Activated naive CD4-positive, alpha-beta T cell treated with anti-CD3 and anti-CD28 coated beads, Interleukin-2, amount 10 ng/mL, durations not matched to agents 7 days and 5 days (primary cell): ENCODE results near the gene MAEA.

ENCODE experiments used
- CTCF ChIA-PET: fragments of 350-600 bp; sonication (Branson Sonifier 250); formaldehyde crosslinking; loops from one replicate; lab custom pipeline; 2021; ENCODE audit warnings: antibody characterized with exemption; lab: Charles Lee
- DNase-seq: peaks from one replicate; pipeline ENCODE4 v3.0.0-alpha.2; 2020
- H3K27ac Mint-ChIP-seq: one replicate; pipeline ENCODE4 v1.8.0; 2021; ENCODE audit warnings: mild to moderate bottlenecking, moderate library complexity, mixed read lengths
- H3K27me3 Mint-ChIP-seq: one replicate; pipeline ENCODE4 v1.8.0; 2021; ENCODE audit warnings: mild to moderate bottlenecking, mixed read lengths
- H3K36me3 Mint-ChIP-seq: one replicate; pipeline ENCODE4 v1.8.0; 2021; ENCODE audit warnings: mixed read lengths
- H3K4me1 Mint-ChIP-seq: one replicate; pipeline ENCODE4 v1.8.0; 2021; ENCODE audit warnings: mixed read lengths
- H3K4me3 Mint-ChIP-seq: one replicate; pipeline ENCODE4 v1.8.0; 2021; ENCODE audit warnings: mild to moderate bottlenecking, moderate library complexity, mixed read lengths
- H3K9me3 Mint-ChIP-seq: one replicate; pipeline ENCODE4 v1.8.0; 2021; ENCODE audit warnings: mixed read lengths

The MAEA gene

GRCh38 chr4:1380368-1381151, 90.9 kb downstream of the MAEA start:
- no peak for DNase-seq
- H3K4me3 Mint-ChIP-seq = no peak overlapping the region
- H3K36me3 Mint-ChIP-seq = no peaks in the 10 kb centered on the region
- no peaks in the 10 kb centered on the region for H3K4me1 Mint-ChIP-seq
- H3K27me3 Mint-ChIP-seq = no peaks in the 10 kb centered on the region
- H3K27ac Mint-ChIP-seq = no peak overlapping the region
- no peaks in the 10 kb centered on the region for H3K9me3 Mint-ChIP-seq
- CTCF ChIA-PET = no interaction called here

DNA sequence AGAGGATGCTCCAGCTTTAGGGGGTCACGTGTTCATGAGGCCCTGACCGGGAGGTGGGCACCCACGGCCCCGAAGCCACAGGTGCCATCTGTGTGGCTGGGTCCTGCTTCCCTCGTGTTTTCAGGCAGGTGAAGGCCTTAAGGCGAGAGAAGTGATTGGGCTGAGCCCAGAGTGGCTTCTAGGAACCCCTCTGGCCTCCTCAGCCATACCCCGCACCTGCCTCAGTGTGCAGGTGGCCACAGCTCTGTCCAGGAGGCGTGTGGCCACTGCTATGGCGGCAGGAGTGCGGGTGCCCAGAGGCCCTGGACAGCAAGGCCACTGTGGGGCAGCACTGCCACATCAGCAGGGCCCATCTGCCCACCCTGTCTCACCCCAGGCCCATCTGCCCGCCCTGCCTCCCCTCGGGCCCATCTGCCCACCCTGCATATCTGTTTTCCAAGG, 91.5 kb downstream of the MAEA start:
- no peaks in the 10 kb centered on the region for H3K27me3 Mint-ChIP-seq
- DNase-seq = no peak
- H3K9me3 Mint-ChIP-seq = no peaks in the 10 kb centered on the region
- H3K4me3 Mint-ChIP-seq = no peak overlapping the region
- CTCF ChIA-PET = interaction anchor here (0.7 kb wide), 1 partner anchor 122 kb away, joined by 3 read pairs; no protein-coding TSS in a partner anchor
- no peaks in the 10 kb centered on the region for H3K36me3 Mint-ChIP-seq
- no peak overlapping the region for H3K27ac Mint-ChIP-seq
- H3K4me1 Mint-ChIP-seq = no peaks in the 10 kb centered on the region

DNA sequence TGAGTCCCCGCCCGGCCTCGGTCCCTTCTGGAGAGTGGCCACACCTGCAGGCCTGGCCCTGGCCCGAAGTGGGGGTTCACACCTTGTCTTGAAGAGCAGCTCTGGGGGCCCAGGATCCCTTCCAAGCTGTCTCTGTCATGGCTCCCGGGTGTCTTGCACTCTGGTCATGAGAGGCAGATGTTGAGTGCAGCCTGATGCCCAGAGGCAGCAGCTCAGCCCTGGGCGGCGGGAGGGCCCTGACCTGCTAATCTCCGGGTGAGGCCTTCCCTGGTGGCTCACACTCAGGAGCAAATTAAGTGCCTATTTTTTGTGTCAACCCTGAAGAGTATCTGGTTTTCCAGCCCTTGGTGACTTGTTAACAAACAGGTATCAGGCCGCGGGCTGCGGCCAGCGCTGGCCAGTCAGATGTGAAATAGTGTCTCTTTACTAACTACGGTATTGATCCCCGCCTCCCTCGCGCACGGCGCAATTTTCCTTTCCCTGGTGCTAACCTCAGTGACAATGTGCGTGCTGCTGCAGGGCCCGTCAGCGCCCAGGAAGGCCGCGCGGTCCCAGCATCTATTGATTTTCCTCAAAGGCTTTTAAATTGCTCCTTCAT, 92.4 kb downstream of the MAEA start:
- H3K36me3 Mint-ChIP-seq = no peaks in the 10 kb centered on the region
- no peak for DNase-seq
- H3K4me1 Mint-ChIP-seq = no peaks in the 10 kb centered on the region
- CTCF ChIA-PET = interaction anchor here (0.7 kb wide), 1 partner anchor 123 kb away, joined by 3 read pairs; no protein-coding TSS in a partner anchor
- H3K27me3 Mint-ChIP-seq = no peaks in the 10 kb centered on the region
- H3K9me3 Mint-ChIP-seq = no peaks in the 10 kb centered on the region
- no peak overlapping the region for H3K27ac Mint-ChIP-seq
- H3K4me3 Mint-ChIP-seq = no peak overlapping the region

DNA sequence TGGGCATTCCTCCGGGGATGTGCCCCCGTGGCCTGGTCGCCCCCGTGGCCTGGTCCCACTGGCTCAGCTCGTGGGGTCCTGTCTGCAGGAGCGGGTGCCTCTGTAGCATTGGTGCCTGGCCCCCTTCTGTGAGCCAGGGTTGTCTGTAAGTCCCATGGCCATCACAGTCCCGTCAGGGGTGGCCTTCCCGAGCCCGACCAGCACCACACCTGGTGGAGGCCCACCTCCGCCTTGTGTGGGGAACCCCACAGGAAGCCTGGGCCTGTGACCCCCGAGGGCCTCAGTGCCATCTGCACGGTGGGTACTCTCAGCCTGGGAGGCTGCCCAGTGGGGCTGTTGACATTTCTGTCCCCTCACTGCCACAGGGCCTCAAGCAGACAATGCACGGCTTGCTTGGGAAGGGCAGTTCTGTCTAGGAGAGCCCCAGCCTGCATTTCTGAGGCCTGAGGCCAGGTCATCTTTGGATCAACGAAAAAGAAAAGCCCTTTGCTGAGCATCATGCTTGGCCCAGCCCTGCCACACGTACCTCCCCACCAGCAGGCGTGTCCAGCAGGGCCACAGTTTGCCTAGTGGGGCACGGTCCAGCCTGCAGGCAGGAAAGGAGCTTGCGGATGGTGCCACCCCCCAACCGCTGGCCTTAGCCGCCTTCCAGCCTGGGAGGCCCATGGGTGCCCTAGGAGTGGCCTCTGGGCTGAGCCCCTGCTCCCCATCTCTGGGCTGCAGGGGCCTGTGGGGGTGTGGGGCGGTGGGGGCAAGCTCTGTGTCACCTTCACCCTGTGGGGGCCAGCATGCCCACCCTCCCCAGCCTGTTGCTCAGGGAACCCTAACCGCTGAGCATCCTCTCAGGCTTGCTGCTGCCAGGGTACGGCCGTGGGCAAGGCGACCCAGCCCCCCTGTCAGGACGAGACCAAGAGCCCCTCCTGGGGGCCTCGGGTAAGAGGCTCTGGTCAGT, 93.4 kb downstream of the MAEA start:
- Mint-ChIP-seq H3K4me3 (no peak overlapping the region), H3K36me3 (peaks cover 6% of the 10 kb centered on the region), H3K4me1 (no peaks in the 10 kb centered on the region), H3K27me3 (no peaks in the 10 kb centered on the region), H3K9me3 (no peaks in the 10 kb centered on the region), H3K27ac (no peak overlapping the region)
- no peak for DNase-seq
- CTCF ChIA-PET = no interaction called here

GRCh38 chr4:1383728-1384591, 94.3 kb downstream of the MAEA start:
- Mint-ChIP-seq H3K4me1 (no peaks in the 10 kb centered on the region), H3K27ac (no peak overlapping the region)

GRCh38 chr4:1384675-1385372, 95.1 kb downstream of the MAEA start:
- peaks cover 12% of the 10 kb centered on the region for H3K36me3 Mint-ChIP-seq
- no peak overlapping the region for H3K4me3 Mint-ChIP-seq
- no peaks in the 10 kb centered on the region for H3K27me3 Mint-ChIP-seq
- H3K27ac Mint-ChIP-seq = no peak overlapping the region
- H3K4me1 Mint-ChIP-seq = no peaks in the 10 kb centered on the region
- no peak for DNase-seq
- peaks cover 8% of the 10 kb centered on the region for H3K9me3 Mint-ChIP-seq
- CTCF ChIA-PET = no interaction called here

More at GRCh38 chr4:1383728-1384591, 94.3 kb downstream of the MAEA start:
- Mint-ChIP-seq H3K9me3 (peaks cover 6% of the 10 kb centered on the region), H3K36me3 (peaks cover 11% of the 10 kb centered on the region), H3K4me3 (no peak overlapping the region), H3K27me3 (no peaks in the 10 kb centered on the region)
- no peak for DNase-seq
- CTCF ChIA-PET = no interaction called here

DNA sequence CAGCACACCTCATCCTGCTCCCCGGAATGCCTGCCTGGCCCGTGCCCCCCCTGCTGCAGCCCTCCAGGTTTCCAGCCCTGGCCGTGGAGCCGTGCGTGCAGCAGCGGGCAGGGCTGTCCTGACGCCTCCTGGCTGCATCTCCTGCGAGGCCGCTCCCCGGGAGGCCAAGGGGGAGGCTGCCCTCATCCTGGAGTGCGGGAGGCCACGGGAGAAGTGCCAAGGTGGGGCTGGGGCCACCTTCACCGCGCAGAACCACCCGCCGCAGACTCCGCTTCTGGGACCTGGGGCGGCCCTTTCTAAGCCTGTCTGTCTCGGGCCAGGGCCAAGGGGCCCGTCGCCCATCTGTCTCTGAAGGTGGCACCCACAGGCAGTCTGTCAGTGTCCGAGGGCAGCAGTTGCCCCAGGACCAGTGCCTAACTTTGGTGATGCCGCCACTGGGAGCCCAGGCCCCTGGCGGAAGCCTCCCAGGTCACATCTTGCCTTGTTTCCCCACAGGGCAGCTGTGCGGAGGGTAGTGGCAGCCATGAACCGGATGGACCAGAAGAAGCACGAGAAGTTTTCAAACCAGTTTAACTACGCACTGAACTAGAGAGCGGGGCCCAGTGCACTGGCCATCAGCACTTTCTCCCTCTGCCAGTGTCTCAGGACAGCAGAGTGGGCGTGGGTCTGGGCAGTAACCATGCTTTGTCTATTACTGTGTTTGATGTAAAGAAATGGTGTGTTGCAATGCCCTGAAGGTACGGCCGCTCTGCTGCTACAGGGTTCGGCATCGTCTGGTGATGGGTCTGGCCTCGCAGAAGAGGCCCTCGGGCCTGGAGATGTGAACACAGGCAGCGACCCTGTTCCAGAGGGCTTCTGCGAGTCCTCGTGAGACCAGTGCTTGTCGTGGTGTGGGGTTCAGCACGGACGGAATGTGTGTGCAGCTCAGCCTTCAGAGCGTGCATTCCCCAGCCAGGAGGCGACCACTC, 96.0 kb downstream of the MAEA start:
- Mint-ChIP-seq H3K36me3 (peaks cover 12% of the 10 kb centered on the region), H3K27me3 (no peaks in the 10 kb centered on the region), H3K9me3 (peaks cover 8% of the 10 kb centered on the region), H3K4me1 (no peaks in the 10 kb centered on the region), H3K27ac (no peak overlapping the region), H3K4me3 (no peak overlapping the region)
- CTCF ChIA-PET = no interaction called here
- DNase-seq = no peak
